MV-4-11 (cell line): ENCODE results near the gene DCLK1.
"Not testable (repeated sequence)": the region's sequence is repeated elsewhere in the genome, so short reads cannot be mapped to it uniquely, and the experiment has no call there.

Source experiments
- DNase-seq: peaks from one replicate; lab custom pipeline; 2025; lab: John Stamatoyannopoulos, UW

Gene DCLK1

GRCh38 chr13:36084131-36084530, 47.1 kb downstream of the DCLK1 start:
- DNase-seq = no peak

GRCh38 chr13:36082806-36083205, 48.4 kb downstream of the DCLK1 start:
- DNase-seq = no peak

DNA sequence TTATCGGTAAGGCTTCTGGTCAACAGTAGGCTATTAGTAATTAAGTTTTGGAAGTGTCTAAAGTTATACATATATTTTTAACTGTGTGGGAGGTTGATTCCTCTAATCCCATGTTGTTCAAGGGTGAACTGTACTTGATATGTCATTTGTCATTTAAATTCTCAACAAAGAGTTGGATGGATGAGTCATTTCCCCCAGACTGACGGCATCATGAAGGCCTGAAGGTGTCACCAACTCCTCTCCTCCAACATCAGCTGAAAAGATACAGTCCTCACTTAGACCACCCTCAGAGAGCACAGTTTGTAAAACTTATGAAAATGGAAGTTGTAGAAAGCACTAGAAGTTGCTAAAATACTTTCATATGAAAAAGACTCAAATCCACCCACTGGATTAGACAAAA, 48.8 kb downstream of the DCLK1 start:
- no peak for DNase-seq

DNA sequence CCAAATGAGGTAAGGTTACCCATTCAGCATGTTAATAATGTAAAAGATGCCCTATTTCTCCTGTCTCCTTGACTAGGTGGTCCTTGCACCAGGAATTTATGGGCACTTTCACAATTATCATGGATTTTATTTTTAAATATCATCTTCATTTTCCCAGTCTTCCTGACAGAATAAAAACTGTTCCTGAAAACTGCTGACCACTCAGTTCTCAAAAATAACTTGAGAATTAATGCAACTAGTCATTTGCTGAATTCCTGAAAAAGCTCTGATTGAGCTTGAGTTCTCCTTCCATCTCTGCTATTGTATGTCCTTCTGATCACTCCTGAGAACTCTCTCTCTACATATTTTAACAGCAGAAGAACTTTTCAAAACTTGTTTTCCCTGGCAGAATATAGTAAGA, 55.0 kb downstream of the DCLK1 start:
- no peak for DNase-seq

DNA sequence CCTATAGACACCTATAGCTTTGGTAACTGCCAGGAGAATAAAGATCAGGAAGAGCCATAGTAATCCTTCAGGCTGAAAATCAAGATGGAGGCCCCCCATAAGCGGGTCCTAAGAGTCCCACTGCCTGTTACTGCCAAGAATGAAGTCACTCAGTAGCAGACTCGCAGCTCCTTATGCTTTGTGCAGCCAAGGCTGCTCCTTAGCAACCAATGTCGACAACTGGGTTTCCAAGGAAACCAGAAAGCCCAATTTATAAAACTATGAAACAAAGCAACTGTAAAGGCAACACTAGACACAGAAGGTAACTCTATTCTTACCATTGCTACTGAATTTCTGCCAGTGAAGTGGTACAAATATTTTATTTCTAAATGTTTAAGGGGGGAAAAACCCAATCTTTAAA, 56.5 kb downstream of the DCLK1 start:
- no peak for DNase-seq

- DNase-seq = no peak
Observed at GRCh38 chr13:36072152-36072935, 58.8 kb downstream of the DCLK1 start.

GRCh38 chr13:36070504-36071192, 60.5 kb downstream of the DCLK1 start:
- DNase-seq = not testable (repeated sequence)

DNA sequence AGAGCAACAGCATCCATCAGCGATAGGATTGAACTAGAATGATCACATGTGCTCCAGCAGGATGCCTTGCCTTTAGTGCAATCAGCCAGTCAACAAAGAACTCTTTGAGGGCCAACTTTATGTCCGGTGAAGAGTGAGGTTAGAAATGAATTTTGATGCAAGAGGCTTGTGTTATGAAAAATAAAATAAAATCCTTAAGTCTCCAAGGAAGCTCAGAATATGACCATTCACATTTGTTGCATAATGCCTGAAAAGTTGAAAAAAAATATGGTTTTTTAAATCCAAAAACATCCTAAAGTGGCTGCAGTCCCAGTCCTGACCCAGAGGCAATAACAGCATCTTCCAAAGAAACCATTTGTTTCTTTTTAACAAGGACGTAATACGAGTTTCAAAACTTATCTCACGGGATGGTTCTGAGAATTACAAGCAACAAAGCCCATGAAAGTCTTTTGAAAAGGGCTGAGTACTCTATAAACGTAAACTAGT, 61.3 kb downstream of the DCLK1 start:
- DNase-seq = no peak

DNA sequence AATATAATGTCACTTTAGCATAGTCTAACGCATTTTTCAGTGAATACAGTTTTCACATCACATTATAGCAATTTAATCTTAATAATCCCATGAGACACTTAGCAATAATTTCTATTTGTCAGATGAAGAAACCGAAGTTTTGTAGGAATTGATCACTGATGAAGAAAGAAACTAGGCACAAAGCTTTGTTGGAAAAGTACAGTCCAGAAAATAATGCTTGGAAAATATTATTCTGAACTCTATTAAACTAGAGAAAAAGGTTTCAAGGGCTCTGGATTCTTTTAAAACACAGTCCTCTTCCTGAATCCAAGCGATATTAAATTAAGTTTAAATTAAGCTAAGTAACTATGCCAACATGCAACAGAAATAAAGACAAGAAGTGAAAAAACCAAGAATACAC, 62.2 kb downstream of the DCLK1 start:
- no peak for DNase-seq

DNA sequence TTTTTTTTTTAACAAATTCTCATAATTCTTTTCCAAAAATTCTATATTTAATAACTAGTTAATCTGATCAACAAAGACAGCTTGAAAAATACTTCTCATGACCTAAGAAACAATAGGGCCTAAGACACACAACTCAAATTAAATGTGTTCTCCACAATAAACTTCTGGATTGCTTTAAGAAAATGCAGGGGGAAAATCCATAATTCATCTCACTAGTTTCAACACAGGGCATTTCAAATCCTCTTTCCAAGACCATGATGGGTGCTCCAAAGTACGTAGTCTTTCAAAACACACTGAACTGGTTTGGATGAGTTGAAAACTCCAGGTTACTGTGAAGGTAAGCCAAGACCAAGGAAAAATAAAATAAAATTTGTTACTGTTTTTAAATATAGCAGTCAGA, 62.6 kb downstream of the DCLK1 start:
- DNase-seq = no peak

DNA sequence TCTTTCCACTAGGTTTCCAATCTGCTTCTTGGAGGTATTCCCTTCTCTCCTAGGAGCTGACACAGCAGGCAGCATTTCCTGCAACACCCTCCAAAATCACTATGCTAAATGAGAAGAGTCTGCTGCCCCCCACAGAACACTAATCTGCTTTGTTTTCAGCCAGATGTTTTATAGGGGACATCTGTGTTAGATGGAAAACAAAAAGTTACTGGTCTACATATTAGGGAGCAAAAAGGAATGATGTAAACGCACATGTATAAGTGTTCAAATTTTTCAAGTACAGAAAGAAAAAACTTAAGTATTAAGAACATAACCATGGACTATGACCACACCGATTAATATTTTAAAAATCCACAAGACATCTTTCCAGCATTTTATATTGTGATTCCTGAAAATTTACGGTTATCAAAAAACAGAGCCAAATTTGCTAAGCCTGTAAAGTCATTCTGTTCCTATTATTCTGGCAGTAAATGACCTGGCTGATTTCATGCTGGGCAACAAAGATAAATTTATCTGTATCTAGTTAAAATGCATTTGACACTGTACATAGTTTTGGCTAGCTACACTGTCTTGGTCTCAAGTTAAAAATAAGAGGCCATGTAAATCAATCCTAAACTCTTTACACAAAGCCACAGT, 63.3 kb downstream of the DCLK1 start:
- no peak for DNase-seq

DNA sequence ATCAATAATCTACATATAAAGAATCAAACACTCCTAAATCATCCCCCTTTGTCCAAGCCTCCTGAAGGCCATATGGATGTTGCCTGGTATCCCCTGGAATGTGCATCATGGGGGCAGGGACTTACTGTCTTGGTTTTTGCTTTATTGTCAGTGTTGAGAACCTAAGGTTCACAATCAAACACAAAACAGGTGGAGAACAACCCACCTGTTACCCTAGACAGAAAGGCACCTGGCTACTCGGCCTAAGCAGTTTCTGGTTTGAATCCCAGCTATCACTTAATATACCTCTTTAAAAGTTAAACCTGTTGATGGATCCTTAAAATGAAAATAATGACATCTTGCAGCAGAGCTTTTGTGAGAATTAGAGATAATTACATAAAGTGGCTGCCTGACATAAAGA, 68.9 kb downstream of the DCLK1 start:
- DNase-seq = no peak

DNA sequence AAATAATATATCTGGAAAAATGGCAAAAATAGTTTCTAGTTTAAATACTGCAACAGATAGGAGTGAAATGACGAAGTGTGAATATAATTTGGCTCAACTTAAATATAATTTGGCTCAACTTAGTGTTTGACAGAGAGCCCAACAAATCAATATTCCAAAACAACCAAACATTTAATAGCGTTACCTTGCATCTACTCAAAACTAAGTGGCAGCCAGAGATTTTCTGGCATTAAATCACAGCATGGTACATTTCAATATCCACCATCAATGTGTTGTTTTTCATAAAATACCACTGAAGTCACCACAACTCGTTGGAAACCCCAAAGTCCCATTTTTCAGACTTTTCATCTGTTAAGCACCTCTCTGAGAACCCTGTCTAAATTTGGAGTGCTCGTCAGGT, 69.6 kb downstream of the DCLK1 start:
- no peak for DNase-seq

DNA sequence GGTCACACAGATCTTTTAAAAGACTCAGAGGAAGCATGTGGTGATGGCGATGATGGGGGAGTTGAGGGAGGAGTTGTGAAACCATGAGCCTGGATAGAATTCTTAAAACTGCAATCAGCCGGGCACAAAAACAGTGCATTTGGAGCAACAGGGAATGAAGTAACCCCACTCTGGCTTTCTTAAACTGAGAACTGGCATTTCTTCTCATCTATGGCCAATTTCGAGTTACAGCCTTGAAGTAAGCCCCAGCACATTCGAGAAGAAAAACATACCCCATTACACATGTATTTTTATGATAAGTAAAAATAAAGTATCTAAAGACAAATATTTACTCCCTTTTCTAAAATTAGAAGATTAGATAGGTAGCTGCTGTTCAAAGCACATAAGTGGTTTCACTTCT, 70.1 kb downstream of the DCLK1 start:
- no peak for DNase-seq

- no peak for DNase-seq
Observed at GRCh38 chr13:36059321-36059720, 71.9 kb downstream of the DCLK1 start.

DNA sequence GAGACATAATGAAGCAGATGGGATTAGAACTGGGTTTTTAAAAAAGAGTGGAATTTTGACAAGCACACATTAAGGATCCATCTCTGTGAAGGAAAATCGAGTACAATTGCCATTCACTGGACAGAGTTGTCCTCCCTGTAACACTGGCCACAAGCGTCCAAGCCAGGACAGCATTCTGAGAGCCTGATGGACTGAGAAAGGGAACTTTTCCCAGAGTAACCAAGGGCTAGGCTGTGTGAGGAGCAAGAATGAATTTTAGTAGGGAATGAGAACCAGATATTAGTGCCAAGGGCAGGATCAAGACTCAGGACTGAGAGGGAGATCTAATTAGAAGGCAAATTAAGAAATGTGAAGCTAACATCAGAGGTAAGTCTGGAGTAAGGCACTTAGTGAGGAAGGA, 73.1 kb downstream of the DCLK1 start:
- DNase-seq = no peak

DNA sequence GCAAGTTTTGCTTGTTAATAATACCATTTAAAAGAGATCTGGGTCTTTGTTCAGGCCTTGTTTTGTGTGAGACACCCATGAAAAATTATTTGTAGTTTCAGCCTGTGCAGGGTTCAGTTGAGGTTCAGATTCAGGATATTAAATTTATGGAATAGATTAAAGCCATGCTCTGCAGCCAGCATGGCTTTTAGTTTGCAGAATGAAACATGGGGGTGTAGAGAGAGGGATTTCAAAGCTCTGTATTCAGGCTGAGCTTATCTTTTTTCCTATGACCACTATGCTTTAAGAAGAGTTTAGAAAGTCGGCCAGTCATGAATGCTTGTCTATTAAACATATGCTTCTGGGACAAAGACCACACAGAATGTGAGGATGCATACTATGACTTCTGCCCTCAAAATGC, 73.6 kb downstream of the DCLK1 start:
- DNase-seq = no peak

DNA sequence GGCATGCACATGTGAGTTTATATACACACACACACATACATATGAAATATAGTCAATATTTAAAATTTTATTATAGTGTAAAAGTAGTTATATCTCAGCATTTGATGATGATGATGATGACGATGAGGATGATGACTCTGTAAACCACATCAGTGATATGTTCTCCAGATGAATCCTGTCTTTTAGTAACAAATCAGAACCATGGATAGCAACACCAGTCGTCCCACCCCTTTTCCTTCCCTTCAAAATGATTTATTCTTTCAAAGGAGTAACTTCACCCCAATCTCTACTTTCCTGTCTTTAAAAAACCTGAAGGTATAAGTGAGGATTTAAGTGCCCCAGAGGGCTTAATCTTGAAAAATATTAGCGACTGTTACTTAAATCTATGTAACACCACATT, 74.1 kb downstream of the DCLK1 start:
- no peak for DNase-seq

GRCh38 chr13:36055366-36055765, 75.8 kb downstream of the DCLK1 start:
- DNase-seq = no peak

DNA sequence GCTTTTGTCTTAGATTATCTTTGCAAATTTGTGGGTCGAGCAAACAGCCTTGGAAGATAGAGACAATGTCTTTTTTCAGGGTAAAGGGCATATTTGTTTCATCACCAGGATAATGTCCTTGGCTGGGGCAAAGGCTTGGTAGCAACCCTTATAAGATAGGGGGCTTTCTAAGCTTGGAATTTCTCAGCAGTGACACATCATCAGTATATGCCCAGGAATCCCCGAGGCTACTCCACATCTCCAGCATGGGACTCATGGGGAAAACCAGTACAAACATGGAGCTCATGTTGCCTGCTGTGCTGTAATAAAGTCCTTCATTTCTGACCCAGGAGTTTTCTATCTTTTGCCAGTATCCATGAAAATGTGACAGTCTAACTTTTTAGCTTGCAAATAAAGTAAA, 77.1 kb downstream of the DCLK1 start:
- DNase-seq = no peak

DNA sequence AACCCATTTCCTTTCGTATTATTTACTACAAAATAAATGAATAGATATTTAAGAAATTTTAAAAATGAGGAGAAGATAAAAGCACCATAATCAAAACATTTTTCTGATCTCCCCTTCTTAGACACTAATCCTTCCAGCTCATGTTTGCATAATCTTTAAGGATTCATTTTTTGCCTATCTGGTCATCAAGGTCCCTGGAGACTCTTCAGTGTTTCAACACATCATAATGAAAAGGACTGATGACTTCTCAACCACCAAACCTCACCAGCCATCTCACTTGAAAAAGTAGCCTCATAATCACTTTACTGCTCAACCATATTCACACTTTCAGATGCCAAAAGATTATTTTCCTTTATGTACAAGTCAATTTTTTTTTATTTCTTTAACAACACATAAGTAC, 80.1 kb downstream of the DCLK1 start:
- no peak for DNase-seq

DNA sequence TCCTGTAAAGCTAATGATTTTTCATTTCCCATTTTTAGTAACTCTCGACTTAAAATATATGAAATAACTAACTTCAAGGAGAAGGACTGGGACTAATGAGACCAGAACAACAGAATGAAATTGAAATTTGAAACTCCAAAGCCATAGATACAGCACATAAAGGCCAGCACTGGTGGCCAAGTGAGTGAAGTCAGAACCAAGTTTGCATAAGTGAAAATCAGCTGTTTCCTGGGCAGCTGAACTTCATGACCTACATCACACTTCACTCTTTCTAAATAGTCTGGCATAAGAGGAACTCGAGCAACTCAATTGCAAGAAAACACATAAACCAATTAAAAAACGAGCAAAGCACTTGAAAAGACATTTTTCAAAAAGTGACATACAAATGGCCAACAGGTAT, 84.5 kb downstream of the DCLK1 start:
- DNase-seq = peak; percentile 19
